T-cell (primary cell): ENCODE results near the gene GABRB3. TPM values are rescaled to one million over a fixed set of nuclear protein-coding genes. Genes with fewer than 3 reads are reported as not detected.

ENCODE experiments used
- ATAC-seq, 4 experiments: fragments of 200-7000 bp in 3 of 4; fragments of 150-1000 bp in 1 of 4; cut with Tn5 transposase; replicated peaks in 1 of 4; 1 replicate in 3 of 4; 2 replicates in 1 of 4; pipeline ENCODE4 v1.10.0; 2021; ENCODE audit warnings: moderate library complexity in 3 of 4, mild to moderate bottlenecking in 2 of 4, moderate number of reproducible peaks in 1 of 4
- CTCF ChIA-PET, 2 donors: fragments of 300-600 bp; sonication (Branson Sonifier 250); formaldehyde crosslinking; loops; one replicate each; lab custom pipeline; 2022; ENCODE audit warnings: antibody characterized with exemption in 2 of 2; lab: Charles Lee
- POLR2A ChIA-PET, 2 donors: fragments of 300-600 bp; sonication (Branson Sonifier 250); formaldehyde crosslinking; loops; one replicate each; lab custom pipeline; 2022; ENCODE audit warnings: antibody characterized with exemption in 2 of 2; lab: Charles Lee
- DNase-seq, 35 experiments: peaks; one replicate each; pipeline versions ENCODE4 v3.0.0 to v3.0.0-alpha.2; 2013 to 2023
- H3K27ac ChIP-seq: one replicate; pipeline ENCODE4 v1.5.1; 2013; ENCODE audit warnings: low read length
- H3K27me3 ChIP-seq, 2 experiments: replicated peaks in 1 of 2; 1 replicate in 1 of 2; 2 replicates in 1 of 2; pipeline versions ENCODE4 v1.6.1 to v1.7.0; 2013; ENCODE audit warnings: low read length in 1 of 2, mixed read lengths in 1 of 2; ENCODE audit not compliant: control insufficient read depth in 2 of 2, insufficient read depth in 2 of 2; ENCODE audit errors: extremely low read depth in 1 of 2
- H3K36me3 ChIP-seq, 2 donors: 1 replicate in 1 of 2; 2 replicates in 1 of 2; pipeline versions ENCODE4 v1.6.1 to v1.7.0; 2013; ENCODE audit warnings: low read length in 1 of 2; ENCODE audit not compliant: control insufficient read depth in 2 of 2, insufficient read depth in 1 of 2; ENCODE audit errors: extremely low read depth in 1 of 2
- H3K4me1 ChIP-seq, 2 experiments: 1 replicate in 1 of 2; 2 replicates in 1 of 2; pipeline versions ENCODE4 v1.6.1 to v1.7.0; 2013; ENCODE audit warnings: low read length in 2 of 2, mixed read lengths in 1 of 2; ENCODE audit not compliant: insufficient read depth in 2 of 2, control insufficient read depth in 1 of 2; ENCODE audit errors: extremely low read depth in 1 of 2
- H3K4me3 ChIP-seq, 2 donors: 1 replicate in 1 of 2; 2 replicates in 1 of 2; pipeline versions ENCODE4 v1.5.1 to v1.7.0; 2013; ENCODE audit warnings: mild to moderate bottlenecking in 2 of 2, low read length in 1 of 2, moderate library complexity in 1 of 2; ENCODE audit not compliant: control insufficient read depth in 1 of 2; ENCODE audit errors: extremely low read depth in 1 of 2
- H3K9me3 ChIP-seq: 2 replicates; pipeline ENCODE4 v1.7.0; 2013
- H3K27ac Mint-ChIP-seq, 2 donors: one replicate each; pipeline ENCODE4 v1.8.0; 2020 to 2021; ENCODE audit warnings: mild to moderate bottlenecking in 2 of 2, mixed read lengths in 2 of 2
- H3K27me3 Mint-ChIP-seq, 2 donors: one replicate each; pipeline ENCODE4 v1.8.0; 2021 to 2022; ENCODE audit warnings: mixed read lengths in 2 of 2
- H3K36me3 Mint-ChIP-seq: one replicate; pipeline ENCODE4 v1.8.0; 2021; ENCODE audit warnings: mixed read lengths
- H3K4me1 Mint-ChIP-seq, 3 donors: one replicate each; pipeline ENCODE4 v1.8.0; 2020 to 2022; ENCODE audit warnings: mixed read lengths in 3 of 3, mild to moderate bottlenecking in 1 of 3
- H3K4me3 Mint-ChIP-seq, 3 donors: one replicate each; pipeline ENCODE4 v1.8.0; 2020 to 2022; ENCODE audit warnings: mild to moderate bottlenecking in 3 of 3, mixed read lengths in 3 of 3, moderate library complexity in 3 of 3
- H3K9me3 Mint-ChIP-seq, 3 donors: one replicate each; pipeline ENCODE4 v1.8.0; 2020 to 2022; ENCODE audit warnings: mixed read lengths in 3 of 3
- WGBS: methylation state at CpG from one replicate; pipeline ENCODE4 v1.1.5; 2013; ENCODE audit warnings: missing lambda C conversion rate; ENCODE audit not compliant: insufficient coverage; 5-methylcytosine and 5-hydroxymethylcytosine counted together
- total RNA-seq, 35 experiments: library from RNA in 6 of 35; stranded (reverse) in 6 of 35; fragments of 120-200 nt in 1 of 35; gene quantifications; one replicate each; pipeline versions ENCODE4 v1.2.1 to v1.2.4 and lab custom pipeline; 2013 to 2026

Gene GABRB3
- total RNA-seq, 5 donors from 2014 or later (not counting 1 experiment from before 2014, with no cell fraction given), result 0.23 to 0.76 (median 0.54) TPM; not detected in 2

- CTCF ChIA-PET, result no interaction called here
- H3K9me3 Mint-ChIP-seq, result peaks cover 7 to 17% (median 8%) of the 10 kb centered on the region in 3 donors
- no peaks in the 10 kb centered on the region for H3K27me3 ChIP-seq
Measured at GRCh38 chr15:26521691-26522198, 251.1 kb downstream of the GABRB3 start.

GRCh38 chr15:26521130-26521529 lies 251.7 kb downstream of the GABRB3 start:
- CTCF ChIA-PET, result no interaction called here
- no peak overlapping the region for H3K4me3 ChIP-seq
- Mint-ChIP-seq H3K27ac (no peak overlapping the region), H3K36me3 (no peaks in the 10 kb centered on the region), H3K9me3 (peaks cover 7 to 17% (median 8%) of the 10 kb centered on the region in 3 donors), H3K27me3 (no peaks in the 10 kb centered on the region), H3K4me3 (no peak overlapping the region), H3K4me1 (no peaks in the 10 kb centered on the region)
- DNase-seq (no peak), ATAC-seq (no peak)
- POLR2A ChIA-PET, result no interaction called here
- H3K27ac ChIP-seq, result no peak overlapping the region
- H3K27me3 ChIP-seq, result no peaks in the 10 kb centered on the region
- H3K9me3 ChIP-seq, result no peaks in the 10 kb centered on the region
- no peaks in the 10 kb centered on the region for H3K36me3 ChIP-seq
- 79% methylated on average over 7 of the region's 8 CpGs for WGBS
- no peaks in the 10 kb centered on the region for H3K4me1 ChIP-seq

More at GRCh38 chr15:26521691-26522198, 251.1 kb downstream of the GABRB3 start:
- Mint-ChIP-seq H3K4me1 (no peaks in the 10 kb centered on the region), H3K4me3 (no peak overlapping the region), H3K27ac (no peak overlapping the region), H3K27me3 (no peaks in the 10 kb centered on the region), H3K36me3 (no peaks in the 10 kb centered on the region)
- H3K4me3 ChIP-seq, result no peak overlapping the region
- no peaks in the 10 kb centered on the region for H3K9me3 ChIP-seq
- no peaks in the 10 kb centered on the region for H3K36me3 ChIP-seq
- H3K4me1 ChIP-seq, result no peaks in the 10 kb centered on the region
- H3K27ac ChIP-seq, result no peak overlapping the region
- POLR2A ChIA-PET, result no interaction called here
- ATAC-seq (no peak), DNase-seq (no peak)
- 74% methylated on average over 7 of the region's 9 CpGs for WGBS

DNA sequence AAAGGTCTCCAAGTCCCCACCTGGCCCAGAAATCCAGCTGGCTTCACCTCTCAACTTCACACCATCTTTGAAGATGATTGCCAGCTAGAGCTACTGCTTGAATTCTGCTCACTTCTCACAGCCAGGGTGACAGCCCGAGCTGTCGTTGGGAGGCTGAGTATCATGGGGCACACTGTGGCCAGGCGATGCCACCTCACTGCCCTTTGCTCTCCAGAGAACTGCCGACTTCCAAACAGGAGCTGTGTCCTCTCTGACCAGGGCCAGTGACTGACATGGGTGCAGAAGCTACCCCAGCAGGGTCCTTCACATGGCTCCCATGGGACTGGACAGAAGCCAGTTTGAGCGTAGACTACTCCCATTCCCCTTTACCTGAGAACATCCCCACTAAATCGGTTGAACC lies 254.0 kb downstream of the GABRB3 start:
- Histone ChIP-seq H3K36me3 (no peaks in the 10 kb centered on the region), H3K9me3 (no peaks in the 10 kb centered on the region), H3K4me1 (no peaks in the 10 kb centered on the region), H3K4me3 (no peak overlapping the region), H3K27ac (no peak overlapping the region), H3K27me3 (no peaks in the 10 kb centered on the region)
- POLR2A ChIA-PET, result no interaction called here
- Mint-ChIP-seq H3K4me3 (no peak overlapping the region), H3K4me1 (no peaks in the 10 kb centered on the region), H3K36me3 (no peaks in the 10 kb centered on the region), H3K27ac (no peak overlapping the region), H3K9me3 (peaks cover 4 to 15% (median 8%) of the 10 kb centered on the region in 3 donors), H3K27me3 (no peaks in the 10 kb centered on the region)
- no peak for ATAC-seq
- DNase-seq, result no peak
- WGBS, result 94% methylated on average over 4 of the region's 6 CpGs
- CTCF ChIA-PET, result no interaction called here

DNA sequence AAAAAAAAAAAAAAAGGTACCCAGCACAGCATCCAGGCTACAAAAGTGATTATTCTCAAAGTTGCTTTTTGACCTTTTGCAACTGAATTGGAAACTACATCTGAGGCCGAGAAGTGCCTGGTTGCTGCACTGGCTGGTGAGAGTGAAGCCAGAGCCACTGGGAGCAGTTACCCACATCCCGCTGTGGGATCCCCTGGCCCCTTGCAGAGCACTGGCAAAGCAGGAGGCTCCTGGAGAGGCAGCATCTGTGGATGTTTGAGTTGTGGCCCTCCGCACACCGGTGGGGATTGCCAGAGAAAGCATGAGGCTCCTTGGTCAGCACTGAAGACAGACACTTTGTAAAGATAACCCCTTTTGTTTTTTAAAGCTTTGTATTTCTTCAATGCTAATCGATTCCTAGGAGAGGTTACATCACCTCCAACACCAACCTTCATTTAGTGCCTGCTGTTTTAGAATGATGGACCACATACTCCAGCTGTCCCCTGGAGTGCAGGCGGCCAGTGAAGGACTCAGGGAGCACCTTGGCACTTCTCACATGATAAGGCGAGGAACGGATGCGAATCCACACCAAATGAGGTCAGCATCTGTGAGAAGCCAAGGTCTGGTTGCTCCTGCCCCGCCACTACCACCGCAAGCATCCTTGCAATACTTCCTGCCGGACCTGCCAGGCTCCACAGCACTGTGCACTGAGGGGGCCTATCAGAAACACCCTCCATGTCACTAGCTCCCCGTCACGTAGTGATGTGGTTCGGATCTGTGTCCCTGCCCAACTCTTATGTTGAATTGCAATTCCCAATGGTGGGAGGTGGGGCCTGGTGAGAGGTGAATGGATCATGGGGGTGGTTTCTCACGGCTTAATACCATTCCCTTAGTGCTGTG lies 256.5 kb downstream of the GABRB3 start:
- peaks cover 6 to 20% (median 9%) of the 10 kb centered on the region in 3 donors for H3K9me3 Mint-ChIP-seq
- H3K27ac Mint-ChIP-seq, result no peak overlapping the region
- H3K27me3 ChIP-seq, result no peaks in the 10 kb centered on the region
- no peak overlapping the region for H3K4me3 Mint-ChIP-seq
- H3K36me3 ChIP-seq, result no peaks in the 10 kb centered on the region
- ATAC-seq, result no peak
- WGBS, result 88% methylated on average over 11 of the region's 16 CpGs
- H3K4me1 Mint-ChIP-seq, result no peaks in the 10 kb centered on the region
- no peaks in the 10 kb centered on the region for H3K36me3 Mint-ChIP-seq
- no peak overlapping the region for H3K27ac ChIP-seq
- no peaks in the 10 kb centered on the region for H3K9me3 ChIP-seq
- DNase-seq, result no peak
- H3K4me3 ChIP-seq, result no peak overlapping the region
- ChIA-PET POLR2A (no interaction called here), CTCF (no interaction called here)
- H3K27me3 Mint-ChIP-seq, result no peaks in the 10 kb centered on the region
- H3K4me1 ChIP-seq, result no peaks in the 10 kb centered on the region

DNA sequence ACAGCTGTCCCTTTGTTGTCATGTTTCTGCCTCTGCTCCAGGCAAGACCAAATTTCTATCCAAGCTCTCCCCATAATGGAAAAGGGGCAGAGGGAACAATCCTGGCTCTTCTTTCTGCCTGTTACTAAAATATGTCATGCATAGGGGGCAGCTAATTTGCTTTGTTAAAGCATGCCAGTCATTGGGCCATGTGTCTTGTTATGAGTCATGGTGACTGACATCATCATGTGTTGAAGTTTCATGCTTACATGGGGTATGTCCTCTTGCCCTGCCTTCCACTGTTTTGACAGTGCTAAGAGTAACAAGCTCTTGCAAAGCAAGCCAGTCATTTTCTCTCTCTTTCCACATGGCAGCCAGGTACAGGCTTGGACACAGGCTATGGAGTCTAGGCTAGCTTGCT lies 268.9 kb downstream of the GABRB3 start:
- CTCF ChIA-PET, result no interaction called here
- Mint-ChIP-seq H3K9me3 (peaks cover 9 to 21% (median 20%) of the 10 kb centered on the region in 3 donors), H3K27me3 (no peaks in the 10 kb centered on the region), H3K4me3 (no peak overlapping the region), H3K36me3 (no peaks in the 10 kb centered on the region), H3K27ac (no peak overlapping the region), H3K4me1 (no peaks in the 10 kb centered on the region)
- no peaks in the 10 kb centered on the region for H3K36me3 ChIP-seq
- DNase-seq (no peak), ATAC-seq (no peak)
- no peaks in the 10 kb centered on the region for H3K4me1 ChIP-seq
- H3K9me3 ChIP-seq, result peaks cover 4% of the 10 kb centered on the region
- no peaks in the 10 kb centered on the region for H3K27me3 ChIP-seq
- POLR2A ChIA-PET, result no interaction called here
- H3K27ac ChIP-seq, result no peak overlapping the region
- no peak overlapping the region for H3K4me3 ChIP-seq
